NCI-H1092 (cell line): Measurements from ENCODE around the gene TP53.

Experiments
- DNase-seq: peaks from one replicate; lab custom pipeline; 2025; lab: John Stamatoyannopoulos, UW

TP53 gene

GRCh38 chr17:7687072-7687907, at the start of gene TP53:
Gene TP53, minus strand, starts transcription at chr17:7687490. Its CDS starts 10,896 bp downstream, at chr17:7676594.
- peak; percentile 86 for DNase-seq

- no peak for DNase-seq
Measured at GRCh38 chr17:7732981-7733539, 45.8 kb upstream of the TP53 start.

GRCh38 chr17:7729816-7730215, 42.5 kb upstream of the TP53 start:
- DNase-seq: no peak

- no peak for DNase-seq
Measured at GRCh38 chr17:7727886-7728285, 40.6 kb upstream of the TP53 start.

GRCh38 chr17:7721612-7722011, 34.3 kb upstream of the TP53 start:
- no peak for DNase-seq

- DNase-seq: no peak
Measured at GRCh38 chr17:7720125-7720524, 32.8 kb upstream of the TP53 start.

- no peak for DNase-seq
Measured at GRCh38 chr17:7719661-7720060, 32.4 kb upstream of the TP53 start.

GRCh38 chr17:7717756-7718350, 30.6 kb upstream of the TP53 start:
- DNase-seq: no peak

- DNase-seq: peak; percentile 89
Measured at GRCh38 chr17:7716901-7717755, 29.8 kb upstream of the TP53 start, which contains the start of gene DNAH2. Gene DNAH2, plus strand, starts transcription at chr17:7717744. Its CDS starts 1,991 bp downstream, at chr17:7719735.

- DNase-seq: no peak
Measured at GRCh38 chr17:7715936-7716886, 28.9 kb upstream of the TP53 start.

GRCh38 chr17:7714721-7715594, 27.7 kb upstream of the TP53 start:
- DNase-seq: no peak

GRCh38 chr17:7713782-7714181, 26.5 kb upstream of the TP53 start:
- no peak for DNase-seq

- DNase-seq: no peak
Measured at GRCh38 chr17:7712111-7712771, 25.0 kb upstream of the TP53 start.

GRCh38 chr17:7711051-7711755, 23.9 kb upstream of the TP53 start:
- no peak for DNase-seq

- no peak for DNase-seq
Measured at GRCh38 chr17:7710301-7710700, 23.0 kb upstream of the TP53 start.

GRCh38 chr17:7709031-7709430, 21.7 kb upstream of the TP53 start:
- no peak for DNase-seq

- DNase-seq: no peak
Measured at GRCh38 chr17:7707858-7708750, 20.8 kb upstream of the TP53 start.

- DNase-seq: no peak
Measured at GRCh38 chr17:7707446-7707845, 20.2 kb upstream of the TP53 start.
